ENCODE measurements around the gene HOXA9. TPM values are rescaled to one million over a fixed set of nuclear protein-coding genes. Genes with fewer than 3 reads are reported as not detected.

HOXA9 gene
- polyA plus RNA-seq, 1 of the 3 experiments (the other 2 are of a cell fraction), result not detected

DNA sequence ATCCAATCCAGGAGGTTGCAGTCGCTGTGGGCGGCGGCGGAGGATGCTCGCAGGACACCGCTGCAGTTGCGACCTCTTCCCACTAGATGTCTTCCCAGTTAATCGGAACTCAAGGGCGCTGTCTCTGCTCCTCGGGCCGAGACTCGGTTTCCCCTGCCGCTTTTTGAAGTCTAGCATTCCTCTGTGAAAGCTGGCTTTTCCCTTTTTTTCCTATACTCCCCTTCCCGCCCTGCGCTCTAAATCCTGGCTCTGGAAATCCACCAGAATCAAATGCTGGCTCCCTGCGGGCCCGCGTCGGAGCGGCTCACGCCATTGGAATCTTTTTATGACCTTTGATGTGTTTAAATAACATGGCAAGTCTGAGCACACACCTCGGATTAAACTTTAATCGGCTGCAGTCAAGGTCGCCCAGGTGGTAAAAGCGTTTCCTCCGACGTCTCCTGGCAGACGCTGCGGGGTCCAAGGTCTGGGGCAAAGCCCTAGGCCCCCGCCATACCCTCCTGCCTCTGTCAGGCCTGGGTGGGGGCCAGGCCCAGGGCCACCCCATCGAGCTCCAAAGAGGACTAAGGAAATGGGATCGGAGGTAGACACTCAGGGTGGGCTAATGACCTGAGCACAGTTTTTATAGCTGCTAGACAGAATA is 45.2 kb upstream of the HOXA9 start:
- Histone ChIP-seq H3K9me2 (no peaks in the 10 kb centered on the region), H3F3A (replicated peaks; ENCODE audit: insufficient read depth) (no peaks in the 10 kb centered on the region), H3K36me3 (replicated peaks in 1 of 2; ENCODE audit: control insufficient read depth in 1 of 2, insufficient read depth in 2 of 2, low read length in 1 of 2) (no peaks in the 10 kb centered on the region), H3K4me2 (peak overlapping the region; percentile 70), H3K9me3 (no peaks in the 10 kb centered on the region), H3K9ac (no peak overlapping the region), H4K20me1 (ENCODE audit: insufficient read depth) (no peaks in the 10 kb centered on the region; the same call in 1 of the 2 replicates), H3K27me3 (ENCODE audit: insufficient read depth) (peaks cover 97% of the 10 kb centered on the region), H3K79me2 (ENCODE audit: insufficient read depth) (no peaks in the 10 kb centered on the region), H2AFZ (ENCODE audit: low read depth) (peak overlapping the region; percentile 62; the same call in 1 of the 2 replicates), H3K4me1 (ENCODE audit: control insufficient read depth in 1 of 2, insufficient read depth in 2 of 2, low read depth in 1 of 2, low read length in 1 of 2) (peaks cover 0 to 16% of the 10 kb centered on the region in 2 experiments; a peak in 1 of 4 replicates), H3K27ac (ENCODE audit: low read depth in 2 of 2, low read length in 1 of 2) (no peak overlapping the region), H3K4me3 (ENCODE audit: low read depth in 2 of 2, low read length in 1 of 2) (peak overlapping the region; percentile 31 to 50)
- ChIA-PET POLR2A (no interaction called here), CTCF (interaction anchor here (0.6 to 8.7 kb wide), 64 partner anchors 8 to 887 kb away, joined by 3 to 81 read pairs (median 5); partner anchors contain the start of genes EVX1, HIBADH, HOXA10 and HOXA13)
- 14% methylated on average over 32 of the region's 32 CpGs for whole genome bisulfite sequencing (ENCODE audit: low lambda C conversion rate)
- TF ChIP-seq, protein P1, sequence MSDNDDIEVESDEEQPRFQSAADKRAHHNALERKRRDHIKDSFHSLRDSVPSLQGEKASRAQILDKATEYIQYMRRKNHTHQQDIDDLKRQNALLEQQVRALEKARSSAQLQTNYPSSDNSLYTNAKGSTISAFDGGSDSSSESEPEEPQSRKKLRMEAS (IDR thresholded peaks at IDR 0.05; ENCODE audit: low read depth), result no peak
- peak; percentile 83 for TF ChIP-seq SMC3 (IDR thresholded peaks at IDR 0.05; ENCODE audit: low read depth, low read length)
- TF ChIP-seq, protein P2, sequence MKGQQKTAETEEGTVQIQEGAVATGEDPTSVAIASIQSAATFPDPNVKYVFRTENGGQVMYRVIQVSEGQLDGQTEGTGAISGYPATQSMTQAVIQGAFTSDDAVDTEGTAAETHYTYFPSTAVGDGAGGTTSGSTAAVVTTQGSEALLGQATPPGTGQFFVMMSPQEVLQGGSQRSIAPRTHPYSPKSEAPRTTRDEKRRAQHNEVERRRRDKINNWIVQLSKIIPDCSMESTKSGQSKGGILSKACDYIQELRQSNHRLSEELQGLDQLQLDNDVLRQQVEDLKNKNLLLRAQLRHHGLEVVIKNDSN (IDR thresholded peaks at IDR 0.05; ENCODE audit: borderline replicate concordance, low read depth), result no peak
- no peak for TF ChIP-seq ELF1 (IDR thresholded peaks at IDR 0.05)
- no peak for TF ChIP-seq RFX5 (IDR thresholded peaks at IDR 0.05; ENCODE audit: low read length)
- TF ChIP-seq, protein P3, sequence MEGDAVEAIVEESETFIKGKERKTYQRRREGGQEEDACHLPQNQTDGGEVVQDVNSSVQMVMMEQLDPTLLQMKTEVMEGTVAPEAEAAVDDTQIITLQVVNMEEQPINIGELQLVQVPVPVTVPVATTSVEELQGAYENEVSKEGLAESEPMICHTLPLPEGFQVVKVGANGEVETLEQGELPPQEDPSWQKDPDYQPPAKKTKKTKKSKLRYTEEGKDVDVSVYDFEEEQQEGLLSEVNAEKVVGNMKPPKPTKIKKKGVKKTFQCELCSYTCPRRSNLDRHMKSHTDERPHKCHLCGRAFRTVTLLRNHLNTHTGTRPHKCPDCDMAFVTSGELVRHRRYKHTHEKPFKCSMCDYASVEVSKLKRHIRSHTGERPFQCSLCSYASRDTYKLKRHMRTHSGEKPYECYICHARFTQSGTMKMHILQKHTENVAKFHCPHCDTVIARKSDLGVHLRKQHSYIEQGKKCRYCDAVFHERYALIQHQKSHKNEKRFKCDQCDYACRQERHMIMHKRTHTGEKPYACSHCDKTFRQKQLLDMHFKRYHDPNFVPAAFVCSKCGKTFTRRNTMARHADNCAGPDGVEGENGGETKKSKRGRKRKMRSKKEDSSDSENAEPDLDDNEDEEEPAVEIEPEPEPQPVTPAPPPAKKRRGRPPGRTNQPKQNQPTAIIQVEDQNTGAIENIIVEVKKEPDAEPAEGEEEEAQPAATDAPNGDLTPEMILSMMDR (IDR thresholded peaks at IDR 0.05), result peak; percentile 90
- no peak for TF ChIP-seq FOXM1 (IDR thresholded peaks at IDR 0.05; ENCODE audit: low read depth)
- no peak for TF ChIP-seq FOXJ3 (CRISPR knock-in tag; IDR thresholded peaks at IDR 0.05)
- TF ChIP-seq, protein P4, sequence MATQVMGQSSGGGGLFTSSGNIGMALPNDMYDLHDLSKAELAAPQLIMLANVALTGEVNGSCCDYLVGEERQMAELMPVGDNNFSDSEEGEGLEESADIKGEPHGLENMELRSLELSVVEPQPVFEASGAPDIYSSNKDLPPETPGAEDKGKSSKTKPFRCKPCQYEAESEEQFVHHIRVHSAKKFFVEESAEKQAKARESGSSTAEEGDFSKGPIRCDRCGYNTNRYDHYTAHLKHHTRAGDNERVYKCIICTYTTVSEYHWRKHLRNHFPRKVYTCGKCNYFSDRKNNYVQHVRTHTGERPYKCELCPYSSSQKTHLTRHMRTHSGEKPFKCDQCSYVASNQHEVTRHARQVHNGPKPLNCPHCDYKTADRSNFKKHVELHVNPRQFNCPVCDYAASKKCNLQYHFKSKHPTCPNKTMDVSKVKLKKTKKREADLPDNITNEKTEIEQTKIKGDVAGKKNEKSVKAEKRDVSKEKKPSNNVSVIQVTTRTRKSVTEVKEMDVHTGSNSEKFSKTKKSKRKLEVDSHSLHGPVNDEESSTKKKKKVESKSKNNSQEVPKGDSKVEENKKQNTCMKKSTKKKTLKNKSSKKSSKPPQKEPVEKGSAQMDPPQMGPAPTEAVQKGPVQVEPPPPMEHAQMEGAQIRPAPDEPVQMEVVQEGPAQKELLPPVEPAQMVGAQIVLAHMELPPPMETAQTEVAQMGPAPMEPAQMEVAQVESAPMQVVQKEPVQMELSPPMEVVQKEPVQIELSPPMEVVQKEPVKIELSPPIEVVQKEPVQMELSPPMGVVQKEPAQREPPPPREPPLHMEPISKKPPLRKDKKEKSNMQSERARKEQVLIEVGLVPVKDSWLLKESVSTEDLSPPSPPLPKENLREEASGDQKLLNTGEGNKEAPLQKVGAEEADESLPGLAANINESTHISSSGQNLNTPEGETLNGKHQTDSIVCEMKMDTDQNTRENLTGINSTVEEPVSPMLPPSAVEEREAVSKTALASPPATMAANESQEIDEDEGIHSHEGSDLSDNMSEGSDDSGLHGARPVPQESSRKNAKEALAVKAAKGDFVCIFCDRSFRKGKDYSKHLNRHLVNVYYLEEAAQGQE (IDR thresholded peaks at IDR 0.05; ENCODE audit: low read depth, low read length), result no peak
- no peak for TF ChIP-seq TEAD4 (IDR thresholded peaks at IDR 0.05; ENCODE audit: borderline replicate concordance, insufficient read depth)
- no peak for TF ChIP-seq TCF12 (IDR thresholded peaks at IDR 0.05)
- TF ChIP-seq GABPA (IDR thresholded peaks at IDR 0.05; ENCODE audit: low read depth), result no peak
- TF ChIP-seq RAD21 (IDR thresholded peaks at IDR 0.05; ENCODE audit: low read length), result peak; percentile 72
- no peak for TF ChIP-seq RCOR1 (IDR thresholded peaks at IDR 0.05; ENCODE audit: low read length)
- no peak for TF ChIP-seq JUND (IDR thresholded peaks at IDR 0.05)
- peak; percentile 85 for DNase-seq
